IPS DF 4.7 (cell line): ENCODE measurements around the gene WBP1L.
"Not testable (repeated sequence)": the region's sequence is repeated elsewhere in the genome, so short reads cannot be mapped to it uniquely, and the experiment has no call there.

ENCODE experiments used
- DNase-seq: peaks from one replicate; pipeline ENCODE4 v3.0.0-alpha.2; 2013; ENCODE audit warnings: low spot score; ENCODE audit errors: extremely low read depth

The WBP1L gene

DNA sequence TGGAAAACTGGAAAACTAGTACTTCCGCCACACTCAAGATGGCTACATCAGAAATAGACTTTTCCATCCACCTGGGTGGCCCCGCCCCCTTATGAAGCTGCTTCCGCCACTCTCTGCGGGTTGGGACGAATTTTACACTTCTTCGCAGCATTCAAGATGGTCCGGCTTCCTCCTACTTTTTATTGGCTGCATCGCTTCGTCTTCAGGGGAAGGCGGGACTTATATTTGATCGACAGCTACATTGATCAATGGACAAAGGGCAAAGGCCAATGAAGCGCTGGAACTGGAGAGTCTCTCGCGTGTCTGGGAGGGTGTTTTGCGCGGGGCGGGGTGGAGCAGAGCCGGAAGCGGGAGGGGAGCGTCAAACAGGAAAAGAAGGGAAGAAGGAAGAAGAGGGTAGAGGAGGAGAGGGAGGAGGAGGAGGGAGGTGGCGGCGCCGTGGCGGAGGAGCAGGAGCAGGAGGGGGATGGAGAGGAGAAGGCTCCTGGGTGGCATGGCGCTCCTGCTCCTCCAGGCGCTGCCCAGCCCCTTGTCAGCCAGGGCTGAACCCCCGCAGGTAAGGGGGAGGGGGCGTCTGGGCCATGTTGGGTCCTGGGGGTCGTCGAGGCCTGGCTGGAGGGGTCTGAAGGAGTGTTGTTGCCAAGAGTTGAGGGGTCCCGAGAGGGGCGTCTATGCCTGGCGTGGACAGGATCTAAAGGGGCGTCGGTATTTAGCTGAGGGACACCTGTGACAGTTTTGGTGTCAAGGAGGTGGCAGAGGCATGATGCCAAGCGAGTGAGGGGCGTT is at the start of gene WBP1L:
WBP1L (plus strand) TSS at position 361 of the 786 bp plus-strand sequence; CDS start at position 467, 106 bp downstream.
- peak; percentile 98 for DNase-seq

DNA sequence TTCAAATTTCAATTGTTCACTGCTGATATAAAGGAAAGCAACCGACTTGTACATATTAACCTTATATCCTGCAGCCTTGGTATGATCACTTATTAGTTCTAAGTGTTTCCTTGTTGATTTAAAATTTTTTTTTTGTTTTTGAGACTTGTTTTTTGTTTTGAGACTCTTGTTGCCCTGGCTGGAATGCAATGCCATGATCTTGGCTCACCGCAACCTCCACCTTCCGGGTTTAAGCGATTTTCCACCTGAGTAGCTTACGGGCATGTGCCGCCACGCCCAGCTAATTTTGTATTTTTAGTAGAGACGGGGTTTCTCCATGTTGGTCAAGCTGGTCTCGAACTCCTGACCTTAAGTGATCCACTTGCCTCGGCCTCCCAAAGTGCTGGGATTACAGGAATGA is 48.3 kb upstream of the WBP1L start:
- not testable (repeated sequence) for DNase-seq

DNA sequence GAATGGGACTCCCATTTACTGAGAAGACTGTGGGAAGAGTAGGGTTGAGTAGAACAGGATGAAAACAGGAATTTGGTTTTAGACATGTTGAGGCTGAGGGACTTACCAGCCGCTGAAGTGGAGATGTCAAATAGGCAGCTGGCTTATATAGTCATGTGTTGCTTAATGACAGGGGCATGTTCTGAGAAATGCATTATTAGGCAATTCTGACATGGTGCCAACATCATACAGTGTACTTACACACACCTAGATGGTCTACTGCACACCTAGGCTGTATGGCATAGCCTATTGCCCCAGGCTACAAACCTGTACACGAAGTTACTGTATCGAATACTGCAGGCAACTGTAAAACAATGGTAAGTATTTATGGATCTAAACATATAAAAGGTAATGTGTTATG is 47.0 kb upstream of the WBP1L start:
- DNase-seq, result no peak

DNA sequence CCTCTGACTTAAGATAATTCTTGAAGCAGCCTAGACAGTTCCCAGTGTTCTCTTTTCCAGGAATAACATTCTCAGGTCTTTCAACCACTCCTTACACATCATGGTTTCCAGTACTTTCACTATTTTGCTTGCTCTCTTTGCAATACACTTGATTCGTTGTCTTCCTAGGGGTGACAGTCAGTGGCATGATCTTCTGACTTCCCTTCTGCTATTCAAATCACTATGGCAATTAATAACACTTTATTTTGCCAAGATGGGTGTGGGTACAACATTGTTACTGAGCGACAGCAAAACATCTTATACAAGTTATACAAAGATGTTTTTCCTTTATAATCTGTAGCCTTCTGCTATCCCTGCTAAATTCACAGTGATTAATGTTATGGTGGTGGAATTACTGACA is 44.9 kb upstream of the WBP1L start:
- no peak for DNase-seq

DNA sequence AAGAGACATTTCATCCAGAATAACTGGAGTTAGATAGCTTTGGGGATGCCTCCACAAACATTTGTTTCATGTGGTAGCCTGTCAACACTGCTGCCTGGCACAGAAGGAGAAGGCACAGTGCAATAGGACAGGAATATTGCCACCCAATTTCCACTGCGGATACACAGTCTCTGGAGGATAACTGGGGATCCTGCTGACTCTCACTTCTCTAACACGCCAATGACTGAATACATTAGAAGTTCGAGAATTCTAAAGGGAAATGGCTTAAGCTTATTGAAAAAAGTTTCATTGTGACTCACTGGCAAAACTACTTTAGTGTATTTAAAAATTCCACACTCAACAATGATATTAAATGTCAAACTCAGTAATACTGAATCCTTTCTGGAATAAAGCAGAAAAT is 42.5 kb upstream of the WBP1L start:
- DNase-seq, result no peak

DNA sequence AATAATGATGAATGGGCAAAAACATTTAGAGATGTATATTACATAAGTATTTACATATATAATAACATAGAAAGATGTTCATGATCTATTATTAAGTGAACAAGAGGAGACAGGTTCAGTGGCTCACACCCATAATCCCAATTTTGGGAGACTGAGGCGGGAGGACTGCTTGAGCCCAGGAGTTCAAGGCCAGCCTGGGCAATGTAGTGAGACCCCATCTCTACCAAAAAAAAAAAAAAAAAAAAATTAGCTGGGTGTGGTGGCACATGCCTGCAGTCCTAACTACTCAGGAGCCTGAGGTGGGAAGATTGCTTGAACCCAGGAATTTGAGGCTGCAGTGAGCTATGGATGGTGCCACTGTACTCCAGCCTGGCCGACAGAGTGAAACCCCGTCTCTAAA is 42.0 kb upstream of the WBP1L start:
- no peak for DNase-seq

DNA sequence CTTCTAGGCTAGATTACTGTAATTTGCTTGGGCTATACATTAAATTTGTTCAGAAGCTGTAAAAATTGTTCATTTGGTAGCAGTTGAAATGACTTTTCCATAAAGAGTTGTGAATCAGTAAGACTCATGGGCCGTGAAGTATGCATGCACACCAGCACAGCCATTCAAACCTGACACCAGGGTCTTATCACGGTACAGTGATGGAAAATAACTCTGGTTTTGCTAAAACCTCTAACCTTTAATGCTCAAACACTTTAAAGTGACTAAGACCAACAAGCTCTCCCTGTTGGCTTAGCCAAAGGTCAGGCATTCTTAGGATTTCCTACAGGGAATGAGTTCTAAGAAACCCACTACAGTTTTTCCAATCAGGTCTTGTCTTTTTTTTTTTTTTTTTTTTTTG is 41.0 kb upstream of the WBP1L start:
- DNase-seq, result no peak

DNA sequence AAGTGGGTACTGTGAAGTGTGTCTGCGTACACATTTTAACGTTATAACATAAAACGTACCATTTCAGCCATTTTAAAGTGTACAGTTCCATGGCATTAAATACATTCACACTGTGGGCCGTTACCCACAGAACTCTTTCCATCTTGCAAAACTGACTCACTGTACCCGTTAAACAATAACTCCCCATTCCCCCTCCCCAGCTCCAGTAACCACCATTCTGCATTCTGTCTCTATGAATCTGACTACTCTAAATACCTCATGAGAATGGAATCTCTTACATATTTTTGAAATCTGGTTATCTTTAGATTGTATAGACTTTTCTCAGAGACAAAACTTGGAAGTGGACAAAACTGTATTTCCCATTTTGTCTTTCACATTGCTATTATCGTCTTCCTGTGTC is 38.8 kb upstream of the WBP1L start:
- no peak for DNase-seq

DNA sequence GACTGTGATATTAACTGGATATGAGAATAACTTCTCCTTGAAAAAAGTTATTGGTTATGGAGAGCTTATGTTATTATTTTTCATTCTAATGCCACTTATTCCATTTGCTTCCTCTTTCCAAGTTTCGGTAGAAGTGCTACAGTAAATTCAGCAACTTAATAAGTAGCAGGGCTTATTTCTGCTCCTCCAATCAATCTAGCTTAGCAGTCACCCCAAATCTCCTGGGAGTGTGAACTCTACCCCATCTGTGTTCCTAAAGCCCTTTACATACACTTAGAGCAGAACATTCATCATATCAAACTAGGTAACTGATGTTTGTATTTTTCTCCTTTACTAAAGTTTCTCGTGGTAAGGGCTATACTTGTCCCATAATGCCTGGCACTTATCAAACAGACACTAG is 38.2 kb upstream of the WBP1L start:
- DNase-seq, result no peak

DNA sequence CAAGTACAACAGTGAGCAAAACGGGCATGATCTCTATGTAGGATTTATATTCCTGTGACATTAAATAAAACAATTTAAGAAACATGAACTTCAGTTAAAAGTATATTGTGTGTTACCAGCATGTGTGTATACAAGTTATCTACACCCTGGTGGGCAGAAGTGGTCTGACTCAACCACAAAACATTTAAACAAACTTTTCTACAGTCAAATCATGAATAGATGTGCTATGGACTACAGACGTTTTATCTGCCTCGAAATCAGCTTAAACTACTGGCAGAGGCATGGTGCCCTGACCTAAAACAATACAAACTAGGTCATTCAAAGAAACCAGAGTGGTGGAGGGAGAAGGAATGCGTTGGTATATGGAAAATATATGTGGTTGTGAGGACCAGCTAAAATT is 33.1 kb upstream of the WBP1L start:
- no peak for DNase-seq

DNA sequence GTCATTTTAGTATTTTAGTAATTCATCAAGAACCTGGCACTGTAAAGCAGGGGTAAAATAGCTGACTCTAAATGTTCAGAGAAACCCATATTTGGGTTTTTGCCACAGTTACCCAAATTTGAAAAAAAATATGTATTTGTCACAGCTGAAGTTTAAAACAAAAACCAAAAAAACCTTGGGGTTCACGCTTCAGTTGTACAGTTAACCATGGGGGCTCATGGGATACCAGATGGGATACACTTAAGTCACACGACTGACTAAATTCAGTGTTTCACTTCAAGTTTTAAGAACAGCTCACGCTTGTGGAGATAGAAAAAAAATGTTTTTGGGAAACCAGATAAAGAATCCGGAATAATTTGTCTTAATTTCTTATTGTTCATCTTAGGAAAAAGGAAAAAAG is 31.7 kb upstream of the WBP1L start:
- no peak for DNase-seq

DNA sequence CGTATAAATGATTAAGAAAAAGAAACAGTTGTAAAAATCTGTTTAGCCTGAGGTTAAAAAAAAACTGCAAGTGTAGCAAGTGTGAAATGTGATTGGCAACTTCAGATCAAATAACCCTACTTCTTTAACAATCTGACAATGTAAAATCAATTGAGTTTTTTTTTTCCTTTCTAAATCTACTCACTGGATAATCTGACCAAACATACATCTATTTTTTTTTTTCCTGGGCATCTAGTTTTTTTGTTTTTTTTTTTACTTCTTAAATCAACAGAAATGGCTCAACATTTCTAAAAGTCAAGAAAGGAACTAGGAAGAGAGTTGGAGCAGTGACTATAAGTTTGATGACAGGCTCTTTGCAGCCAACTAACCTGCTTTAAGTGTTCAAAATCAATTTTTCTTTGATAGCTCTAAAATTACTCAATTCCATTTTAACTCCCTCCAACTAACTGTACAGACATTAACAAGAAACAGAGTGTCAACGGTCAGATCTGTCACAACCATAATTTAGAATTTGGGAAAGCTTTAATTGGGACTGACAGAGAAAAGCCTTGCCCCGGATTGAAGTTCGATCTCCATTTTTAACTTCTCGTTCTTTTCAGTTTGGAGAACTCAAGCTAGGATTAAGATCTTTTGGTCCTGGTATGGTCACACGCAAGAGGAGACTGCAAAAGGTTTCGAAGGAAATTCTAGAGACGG is 30.8 kb upstream of the WBP1L start:
- DNase-seq, result no peak

DNA sequence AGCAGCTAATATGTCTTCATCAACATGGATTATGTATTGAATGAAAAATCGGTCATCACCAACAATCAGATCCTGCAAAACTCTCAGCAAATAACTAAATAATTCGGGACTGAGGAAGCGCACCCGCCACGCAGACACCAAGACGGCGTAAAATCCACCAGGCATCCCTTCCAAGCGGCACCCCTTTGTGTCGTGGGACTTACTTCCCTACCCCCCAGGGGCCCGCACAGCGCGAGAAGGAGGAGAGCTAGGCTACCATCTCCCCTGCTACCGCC is 30.3 kb upstream of the WBP1L start:
- no peak for DNase-seq

DNA sequence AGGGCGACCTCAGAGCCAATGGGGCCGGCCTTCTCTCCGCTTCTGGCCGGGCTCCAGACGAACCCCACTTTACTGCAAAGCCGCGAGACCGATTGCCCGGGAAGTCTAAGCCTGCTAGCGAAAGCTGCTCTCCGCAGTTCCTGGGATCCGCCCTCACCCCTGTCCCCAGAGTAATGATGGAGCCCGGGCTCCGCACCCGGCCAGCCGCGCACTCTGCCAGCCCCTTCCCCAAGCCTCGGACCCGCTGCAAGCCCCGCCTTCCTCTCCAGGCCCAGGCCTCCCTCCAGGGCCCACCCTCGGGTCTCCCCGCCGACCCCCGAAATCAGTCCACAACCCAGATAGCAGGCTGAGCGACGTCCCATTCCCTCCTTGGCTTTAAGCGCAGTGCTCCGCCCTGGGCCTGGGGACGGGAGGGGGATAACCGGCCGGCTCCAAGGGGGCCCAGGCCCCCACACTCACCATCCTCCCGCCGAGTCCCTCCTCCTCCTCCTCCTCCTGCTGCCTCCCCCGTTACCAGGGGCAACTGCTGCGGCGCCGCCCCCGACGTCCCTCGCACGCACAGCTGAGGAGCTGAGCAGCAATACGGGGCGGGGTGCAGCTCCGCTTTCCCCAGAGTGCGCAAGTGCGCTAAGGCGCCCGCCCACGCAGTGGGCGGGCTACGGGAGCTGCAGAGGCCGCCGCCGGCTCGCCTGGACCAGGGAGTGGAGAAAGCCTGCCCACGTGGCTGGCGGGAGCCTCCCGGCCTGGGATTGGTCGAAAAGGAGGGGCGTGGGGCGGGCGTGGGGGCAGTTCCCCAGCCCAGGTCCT is 29.7 kb upstream of the WBP1L start, which contains the start of gene ARL3:
ARL3 (minus strand) TSS at position 584 of the 807 bp plus-strand sequence; CDS start at position 462, 122 bp downstream.
- peak; percentile 83 for DNase-seq

DNA sequence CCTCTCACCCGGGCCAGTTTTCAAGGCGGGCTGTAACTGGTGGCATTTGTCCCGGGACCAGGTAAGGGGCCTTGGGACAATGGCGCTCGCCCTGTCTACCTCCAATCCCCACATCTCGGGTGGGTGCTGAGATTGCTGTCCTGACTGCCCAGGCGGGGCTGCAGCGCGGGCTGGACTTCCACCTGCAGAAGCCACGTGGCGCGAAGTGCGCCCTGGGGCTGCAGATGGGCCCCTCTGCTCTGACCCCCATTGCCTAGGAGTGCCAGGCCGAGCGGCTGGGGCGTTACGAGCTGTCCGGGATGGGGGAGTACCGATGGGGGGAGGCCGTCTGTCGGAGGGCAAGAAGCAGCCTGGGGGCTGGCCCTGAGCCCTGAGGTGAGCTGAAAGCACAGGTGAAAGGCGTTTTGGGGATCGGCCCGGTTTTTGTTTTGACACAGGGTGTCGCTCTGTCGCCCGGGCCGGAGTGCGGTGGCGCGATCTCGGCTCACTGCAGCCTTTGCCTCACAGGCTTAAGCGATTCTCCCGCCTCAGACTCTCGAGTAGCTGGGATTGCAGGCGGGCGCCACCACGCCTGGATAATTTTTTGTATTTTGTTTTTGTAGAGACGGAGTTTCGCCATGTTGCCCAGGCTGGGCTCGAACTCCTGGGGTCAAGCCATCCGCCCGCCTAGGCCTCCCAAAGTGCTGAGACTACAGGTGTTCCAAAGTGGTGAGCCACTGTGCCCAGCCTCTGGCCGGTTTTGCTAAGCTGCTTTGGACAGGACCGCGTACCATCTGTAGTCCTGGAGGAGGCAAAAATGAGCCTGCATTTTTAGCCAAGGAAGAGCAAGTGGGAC is 28.9 kb upstream of the WBP1L start, which contains the start of gene SFXN2:
SFXN2 (plus strand) TSS at position 16 of the 835 bp plus-strand sequence. CDS start 12,001 bp downstream, outside the sequence.
- no peak for DNase-seq

DNA sequence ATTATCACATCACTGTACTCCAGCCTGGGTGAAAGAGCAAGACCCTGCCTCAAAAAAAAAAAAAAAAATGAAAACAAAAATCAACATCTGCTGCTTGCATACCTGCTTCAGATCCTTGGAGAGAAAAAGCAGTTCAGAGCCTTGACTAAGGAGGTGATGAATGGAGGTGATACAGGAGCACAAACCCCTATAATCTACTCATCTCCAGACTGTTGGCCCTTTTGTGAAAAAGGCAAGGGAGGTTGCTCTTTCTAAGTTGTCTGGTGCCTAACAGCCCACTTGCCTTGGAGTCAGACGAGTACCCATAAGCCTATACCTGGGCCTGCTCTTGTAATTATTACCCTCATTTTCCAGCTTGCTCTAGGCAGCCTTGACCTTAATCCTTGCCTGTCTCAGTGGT is 27.9 kb upstream of the WBP1L start:
- DNase-seq, result no peak

DNA sequence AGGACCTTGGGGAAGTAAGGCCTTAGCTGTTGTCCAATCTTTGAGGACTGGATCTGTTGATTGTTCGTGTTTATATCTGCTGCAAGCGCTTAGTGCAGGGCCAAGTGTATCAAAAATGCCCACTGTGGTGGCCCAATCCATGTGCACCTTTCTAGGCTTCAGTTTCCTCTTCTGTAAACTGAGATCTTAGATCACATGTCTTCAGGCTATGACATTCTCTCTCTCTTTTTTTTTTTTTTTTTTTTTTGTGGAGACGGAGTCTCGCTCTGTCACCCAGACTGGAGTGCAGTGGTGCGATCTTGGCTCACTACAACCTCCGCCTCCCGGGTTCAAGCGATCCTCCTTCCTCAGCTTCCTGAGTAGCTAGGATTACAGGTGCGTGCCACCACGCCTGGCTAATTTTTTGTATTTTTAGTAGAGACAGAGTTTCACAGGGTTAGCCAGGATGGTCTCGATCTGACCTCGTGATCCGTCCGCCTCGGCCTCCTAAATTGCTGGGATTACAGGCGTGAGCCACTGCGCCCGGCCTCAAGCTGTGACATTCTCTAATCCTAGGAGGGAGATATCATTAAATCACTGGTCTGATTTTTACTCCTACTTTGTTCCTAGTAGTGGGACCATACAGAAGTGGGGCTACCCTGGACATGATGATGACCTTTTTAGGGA is 26.7 kb upstream of the WBP1L start:
- DNase-seq, result not testable (repeated sequence)

DNA sequence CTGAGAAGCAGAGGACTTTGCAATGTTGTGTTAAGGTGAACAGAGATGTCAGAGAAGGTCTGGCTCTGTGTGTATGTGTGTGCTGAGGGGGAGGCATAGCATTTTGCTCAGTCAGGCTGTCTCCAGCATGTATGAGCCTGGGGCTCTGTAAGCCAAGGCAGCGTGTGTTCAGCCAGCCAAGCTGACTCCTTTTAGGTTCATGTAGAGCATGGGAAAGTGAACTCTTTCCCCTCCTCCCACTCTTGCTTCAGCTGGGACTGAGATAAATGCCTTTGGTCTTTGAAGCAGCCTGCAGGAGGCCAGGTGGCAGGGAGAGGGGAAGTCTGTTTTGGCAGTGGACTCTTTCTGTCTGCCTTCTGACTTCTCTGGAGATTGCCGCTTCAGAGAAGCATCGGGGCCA is 25.5 kb upstream of the WBP1L start:
- peak; percentile 14 for DNase-seq

DNA sequence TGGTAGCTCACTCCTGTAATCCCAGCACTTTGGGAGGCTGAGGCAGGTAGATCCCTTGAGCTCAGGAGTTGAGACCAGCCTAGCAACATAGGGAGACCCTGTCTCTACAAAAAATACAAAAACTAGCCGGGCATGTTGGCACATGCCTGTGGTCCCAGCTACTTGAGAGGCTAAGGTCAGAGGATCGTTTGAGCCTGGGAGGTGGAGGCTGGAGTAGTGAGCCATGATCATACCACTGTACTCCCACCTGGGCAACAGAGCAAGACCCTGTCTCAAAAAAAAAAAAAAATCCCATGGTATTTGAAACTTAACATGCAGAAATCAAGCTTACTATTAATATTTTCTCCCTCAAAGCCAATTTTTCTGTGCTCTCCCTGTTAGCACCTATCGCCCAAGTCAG is 23.4 kb upstream of the WBP1L start:
- no peak for DNase-seq

DNA sequence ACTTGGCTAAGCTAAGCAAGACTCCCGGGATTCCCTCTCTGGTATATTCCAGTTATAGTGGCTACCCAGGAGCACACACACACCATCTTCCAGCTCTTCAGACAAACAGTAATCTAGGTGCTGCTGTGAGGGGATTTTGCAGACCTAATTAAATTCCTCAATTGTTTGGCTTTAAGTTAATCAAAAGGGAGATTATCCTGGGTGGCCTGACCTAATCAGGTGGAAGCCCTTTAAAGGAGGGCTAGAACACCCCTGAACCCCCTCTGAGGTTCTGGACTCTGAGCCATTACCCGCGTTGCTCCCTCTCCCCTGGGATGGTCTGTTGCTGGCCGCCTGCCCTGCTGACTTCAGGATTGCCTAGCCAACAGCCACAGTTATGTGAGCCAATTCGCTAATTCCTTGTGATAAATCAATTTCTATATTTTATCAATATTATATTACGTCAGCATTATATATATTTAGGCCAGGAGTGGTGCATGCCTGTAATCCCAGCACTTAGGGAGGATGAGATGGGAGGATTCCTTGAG is 22.9 kb upstream of the WBP1L start:
- no peak for DNase-seq
